Natural killer cell (primary cell): ENCODE results near the gene BCL2L11. TPM values are rescaled to one million over a fixed set of nuclear protein-coding genes. Genes with fewer than 3 reads are reported as not detected.

ENCODE experiments used
- ATAC-seq, 3 donors: fragments of 150-1000 bp in 2 of 3; fragments of 200-7000 bp in 1 of 3; cut with Tn5 transposase; 1 replicate in 1 of 3; 2 replicates in 2 of 3; pipeline ENCODE4 v1.10.0; 2021; ENCODE audit warnings: mild to moderate bottlenecking in 2 of 3, moderate library complexity in 2 of 3
- DNase-seq, 2 donors: peaks; one replicate each; pipeline versions ENCODE4 v3.0.0 to v3.0.0-alpha.2; 2013 to 2021; ENCODE audit warnings: mixed read lengths in 1 of 2
- H3K27ac ChIP-seq: one replicate; pipeline ENCODE4 v1.5.1; 2013; ENCODE audit warnings: mild to moderate bottlenecking, low read length
- H3K27me3 ChIP-seq: one replicate; pipeline ENCODE4 v1.6.1; 2013; ENCODE audit warnings: low read length; ENCODE audit not compliant: control insufficient read depth, insufficient read depth
- H3K36me3 ChIP-seq: one replicate; pipeline ENCODE4 v1.6.1; 2013; ENCODE audit warnings: low read length; ENCODE audit not compliant: control insufficient read depth, insufficient read depth
- H3K4me1 ChIP-seq: one replicate; pipeline ENCODE4 v1.6.1; 2013; ENCODE audit warnings: low read length; ENCODE audit not compliant: control insufficient read depth, insufficient read depth
- H3K4me3 ChIP-seq: one replicate; pipeline ENCODE4 v1.5.1; 2013; ENCODE audit warnings: low read length
- H3K9me3 ChIP-seq: one replicate; pipeline ENCODE4 v1.6.1; 2013; ENCODE audit warnings: low read length; ENCODE audit not compliant: control insufficient read depth, insufficient read depth
- H3K27ac Mint-ChIP-seq, 2 donors: one replicate each; pipeline ENCODE4 v1.8.0; 2022; ENCODE audit warnings: mild to moderate bottlenecking in 2 of 2, mixed read lengths in 2 of 2, moderate library complexity in 1 of 2
- H3K27me3 Mint-ChIP-seq, 2 donors: one replicate each; pipeline ENCODE4 v1.8.0; 2022; ENCODE audit warnings: low read depth in 2 of 2, mixed read lengths in 2 of 2
- H3K36me3 Mint-ChIP-seq: one replicate; pipeline ENCODE4 v1.8.0; 2022; ENCODE audit warnings: mixed read lengths
- H3K4me1 Mint-ChIP-seq, 2 donors: one replicate each; pipeline ENCODE4 v1.8.0; 2022; ENCODE audit warnings: mixed read lengths in 2 of 2
- H3K4me3 Mint-ChIP-seq: one replicate; pipeline ENCODE4 v1.8.0; 2022; ENCODE audit warnings: mild to moderate bottlenecking, moderate library complexity, mixed read lengths
- H3K9me3 Mint-ChIP-seq, 2 donors: one replicate each; pipeline ENCODE4 v1.8.0; 2022; ENCODE audit warnings: mixed read lengths in 2 of 2
- CTCF ChIP-seq: fragments of 200-600 bp; IDR thresholded peaks from one replicate; pipeline ENCODE4 v1.8.0; 2022; ENCODE audit warnings: antibody characterized with exemption
- WGBS: methylation state at CpG from one replicate; pipeline ENCODE4 v1.1.7; 2013; ENCODE audit warnings: missing lambda C conversion rate; ENCODE audit not compliant: insufficient coverage; 5-methylcytosine and 5-hydroxymethylcytosine counted together
- intact Hi-C: fragments of 100-400 bp; cut with micrococcal nuclease; formaldehyde crosslinking; loops from one replicate; pipeline ENCODE4 v1.14.2; 2022
- total RNA-seq, 4 donors: library from RNA; stranded (reverse); fragments of 120-200 nt in 1 of 4; gene quantifications; one replicate each; pipeline versions ENCODE4 v1.2.3 to v1.2.4, GENCODE V29; 2013 to 2022

The BCL2L11 gene
- total RNA-seq, 3 donors from 2014 or later (not counting 1 experiment from before 2014, with no cell fraction given) = 27.4 to 56.9 (median 39.9) TPM

DNA sequence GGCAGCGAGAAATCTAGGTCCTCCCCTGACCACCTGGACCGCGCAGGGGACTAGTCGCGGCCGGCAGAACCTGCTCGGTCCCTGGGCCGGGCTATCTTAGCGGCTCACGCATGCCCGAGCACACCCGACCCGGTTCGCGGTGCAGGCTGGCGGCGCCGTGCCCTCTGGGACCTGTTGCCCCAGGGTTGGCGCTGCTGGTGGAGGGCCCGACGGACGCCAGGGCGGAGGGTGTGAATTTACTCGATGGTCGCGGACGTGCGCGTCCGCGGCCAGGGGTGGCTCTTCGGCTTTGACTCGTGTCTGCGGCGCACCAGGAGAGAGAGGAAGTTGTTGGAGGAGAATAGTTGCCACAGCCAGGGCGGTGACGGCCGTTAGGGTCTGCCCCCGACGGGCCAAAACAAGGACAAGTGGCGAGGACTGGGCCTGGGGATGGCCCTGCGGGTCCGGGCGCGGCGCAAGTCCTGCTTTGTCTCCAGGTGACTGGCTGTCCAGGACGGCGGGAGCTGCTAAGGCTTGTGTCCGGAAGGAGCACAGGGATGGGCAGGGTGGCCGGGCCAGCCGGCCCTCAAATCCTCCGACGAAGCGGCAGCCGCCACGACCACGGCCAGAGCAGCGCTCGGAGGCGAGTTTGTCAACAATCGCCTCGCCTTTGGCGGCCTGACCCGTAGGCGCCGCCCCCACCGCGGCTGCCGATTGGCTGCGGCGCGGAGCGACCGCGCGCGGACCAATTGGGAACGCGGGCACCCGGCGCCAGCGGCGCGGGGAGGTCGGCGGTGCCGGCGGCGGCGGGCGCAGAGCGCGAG, 1.3 kb downstream of the BCL2L11 start:
- TF ChIP-seq CTCF = no peak
- Mint-ChIP-seq H3K4me3 (peak overlapping the region; percentile 95), H3K9me3 (no peaks in the 10 kb centered on the region), H3K36me3 (no peaks in the 10 kb centered on the region), H3K4me1 (peaks cover 51 to 58% of the 10 kb centered on the region in 2 donors), H3K27ac (peak overlapping the region; percentile 86 to 89), H3K27me3 (peaks cover 26 to 28% of the 10 kb centered on the region in 2 donors)
- Histone ChIP-seq H3K27me3 (peaks cover 31% of the 10 kb centered on the region), H3K4me1 (peaks cover 59% of the 10 kb centered on the region), H3K36me3 (peaks cover 19% of the 10 kb centered on the region), H3K9me3 (no peaks in the 10 kb centered on the region), H3K27ac (peak overlapping the region; percentile 59), H3K4me3 (peak overlapping the region; percentile 83)
- intact Hi-C loops = loop anchor here (2.0 to 5.0 kb wide), 2 partner anchors 267 to 445 kb away; partner anchors contain the start of gene BUB1
- ATAC-seq (peak; percentile 59 to 76 (median 68)), DNase-seq (peak; percentile 79 to 89)
- WGBS = under 1% methylated on average over 93 of the region's 93 CpGs

DNA sequence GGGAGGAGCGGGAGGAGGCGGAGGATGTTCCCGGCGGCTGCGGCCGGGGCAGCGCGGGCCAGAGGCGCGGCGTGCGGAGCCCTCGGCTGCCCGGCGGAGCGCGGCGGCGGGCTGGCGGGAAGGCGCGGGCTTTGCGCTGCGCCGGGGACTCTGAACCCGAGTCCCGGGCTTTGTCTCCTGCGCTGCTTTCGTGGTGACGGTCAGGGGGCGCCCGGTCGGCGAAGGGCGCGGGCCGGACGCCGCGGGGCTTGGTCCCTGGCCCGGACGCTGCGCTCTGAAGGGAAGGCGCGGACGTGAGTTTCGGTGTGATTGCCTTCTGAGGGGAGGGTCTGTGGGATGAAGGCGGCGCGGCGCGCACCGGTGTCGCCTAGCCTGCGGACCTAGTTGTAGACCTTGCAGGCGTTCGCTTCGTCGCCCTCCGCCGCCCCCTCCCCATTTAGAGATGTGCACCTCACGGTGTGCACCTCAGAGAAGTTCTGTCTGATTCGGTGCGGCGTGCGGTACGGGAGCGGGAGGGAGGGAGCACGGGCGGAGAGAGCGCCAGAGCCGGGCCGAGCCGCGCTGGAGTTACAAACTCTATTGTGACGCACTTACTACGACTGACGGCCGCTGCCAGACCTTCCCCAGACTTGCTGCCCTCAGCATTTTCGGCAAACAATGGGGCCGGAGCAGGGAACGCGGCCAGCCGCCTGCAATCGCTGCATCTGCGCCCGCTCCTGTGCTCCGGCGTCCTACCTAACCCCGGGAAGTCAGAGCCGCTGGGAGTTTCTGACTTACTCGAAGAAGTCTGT, 2.1 kb downstream of the BCL2L11 start:
- DNase-seq (peak; percentile 40 to 57), ATAC-seq (peak in 2 of 3 donors; percentile 13 to 15)
- TF ChIP-seq CTCF = no peak
- H3K36me3 ChIP-seq = peaks cover 22% of the 10 kb centered on the region
- no peaks in the 10 kb centered on the region for H3K9me3 ChIP-seq
- intact Hi-C loops = loop anchor here (5.0 kb wide), 1 partner anchor 446 kb away; the partner anchor contains the start of gene BUB1
- H3K9me3 Mint-ChIP-seq = no peaks in the 10 kb centered on the region
- peaks cover 25% of the 10 kb centered on the region for H3K27me3 ChIP-seq
- H3K4me1 ChIP-seq = peaks cover 51% of the 10 kb centered on the region
- peak overlapping the region; percentile 46 to 89 for H3K27ac Mint-ChIP-seq
- no peaks in the 10 kb centered on the region for H3K36me3 Mint-ChIP-seq
- H3K4me3 ChIP-seq = peak overlapping the region; percentile 62
- H3K4me1 Mint-ChIP-seq = peaks cover 46 to 50% of the 10 kb centered on the region in 2 donors
- WGBS = 1% methylated on average over 92 of the region's 92 CpGs
- peak overlapping the region; percentile 95 for H3K4me3 Mint-ChIP-seq
- no peak overlapping the region for H3K27ac ChIP-seq
- H3K27me3 Mint-ChIP-seq = peaks cover 18 to 21% of the 10 kb centered on the region in 2 donors

DNA sequence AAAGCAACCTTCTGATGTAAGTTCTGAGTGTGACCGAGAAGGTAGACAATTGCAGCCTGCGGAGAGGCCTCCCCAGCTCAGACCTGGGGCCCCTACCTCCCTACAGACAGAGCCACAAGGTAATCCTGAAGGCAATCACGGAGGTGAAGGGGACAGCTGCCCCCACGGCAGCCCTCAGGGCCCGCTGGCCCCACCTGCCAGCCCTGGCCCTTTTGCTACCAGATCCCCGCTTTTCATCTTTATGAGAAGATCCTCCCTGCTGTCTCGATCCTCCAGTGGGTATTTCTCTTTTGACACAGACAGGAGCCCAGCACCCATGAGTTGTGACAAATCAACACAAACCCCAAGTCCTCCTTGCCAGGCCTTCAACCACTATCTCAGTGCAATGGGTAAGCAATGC, 3.0 kb downstream of the BCL2L11 start:
- Histone ChIP-seq H3K9me3 (no peaks in the 10 kb centered on the region), H3K27me3 (peaks cover 15% of the 10 kb centered on the region), H3K36me3 (peaks cover 23% of the 10 kb centered on the region), H3K27ac (no peak overlapping the region), H3K4me3 (no peak overlapping the region), H3K4me1 (peaks cover 42% of the 10 kb centered on the region)
- H3K4me1 Mint-ChIP-seq = peaks cover 37 to 41% of the 10 kb centered on the region in 2 donors
- H3K27ac Mint-ChIP-seq = no peak overlapping the region
- peak overlapping the region; percentile 78 for H3K4me3 Mint-ChIP-seq
- intact Hi-C loops = loop anchor here (5.0 kb wide), 1 partner anchor 446 kb away; the partner anchor contains the start of gene BUB1
- ATAC-seq (no peak), DNase-seq (no peak)
- TF ChIP-seq CTCF = no peak
- H3K27me3 Mint-ChIP-seq = peaks cover 9 to 12% of the 10 kb centered on the region in 2 donors
- WGBS = 96% methylated on average over 7 of the region's 7 CpGs
- H3K9me3 Mint-ChIP-seq = no peaks in the 10 kb centered on the region
- peaks cover 8% of the 10 kb centered on the region for H3K36me3 Mint-ChIP-seq
